HepG2 (cell line): ENCODE measurements around the gene TM2D3. TPM values are rescaled to one million over a fixed set of nuclear protein-coding genes. Genes with fewer than 3 reads are reported as not detected.

Source experiments
- BRCA1 ChIP-seq: sonication (generic); formaldehyde crosslinking; IDR thresholded peaks from 2 replicates; pipeline ENCODE4 v1.4.0; 2020; ENCODE audit warnings: missing genetic modification reagents
- KLF11 ChIP-seq: IDR thresholded peaks from 2 replicates; pipeline ENCODE4 v1.6.1; 2016; ENCODE audit warnings: missing compliant biosample characterization
- NBN ChIP-seq: fragments of 450-650 bp; conservative IDR thresholded peaks from 2 replicates; pipeline ENCODE4 v1.6.1; 2017
- POLR2G ChIP-seq: fragments of 200-400 bp; formaldehyde crosslinking; IDR thresholded peaks from 2 replicates; pipeline ENCODE4 v1.6.1; 2018; ENCODE audit warnings: mild to moderate bottlenecking, low read depth, low read length, moderate library complexity
- PTBP1 ChIP-seq: fragments of 200-400 bp; formaldehyde crosslinking; IDR thresholded peaks from 2 replicates; pipeline ENCODE4 v1.6.1; 2018; ENCODE audit warnings: low read length, low read depth; ENCODE audit not compliant: poor library complexity, severe bottlenecking
- ZEB1 ChIP-seq: IDR thresholded peaks from 2 replicates; pipeline ENCODE4 v1.6.1; 2012; ENCODE audit warnings: mild to moderate bottlenecking, low read depth, inconsistent platforms; ENCODE audit not compliant: insufficient replicate concordance
- ZNF383 ChIP-seq: sonication (generic); formaldehyde crosslinking; IDR thresholded peaks from 2 replicates; pipeline ENCODE4 v1.4.0; 2020; ENCODE audit warnings: missing genetic modification reagents, mild to moderate bottlenecking, borderline replicate concordance
- polyA plus RNA-seq, 8 experiments: library from polyadenylated mRNA; depleted of rRNA in 3 of 8; stranded (reverse) in 7 of 8; unstranded in 1 of 8; fragments of >200 nt; fragmentation: Illumina TruSeq in 4 of 8; extraction: Trizol in 4 of 8; gene quantifications; 2 replicates each; pipeline versions ENCODE4 v1.2.1 to v1.2.3, GENCODE V29; 2011 to 2016; ENCODE audit warnings: low read depth in 4 of 8, missing spikeins in 1 of 8, mixed read lengths in 1 of 8; ENCODE audit not compliant: insufficient read depth in 1 of 8
- total RNA-seq, 5 experiments: library from RNA; depleted of rRNA; stranded (reverse); fragments of >200 nt; fragmentation: Illumina TruSeq; extraction: Trizol; gene quantifications; 2 replicates each; pipeline ENCODE4 v1.2.3, GENCODE V29; 2016; ENCODE audit warnings: low read depth in 1 of 5
- TF ChIP-seq, protein P1 (sequence below): sonication (generic); formaldehyde crosslinking; IDR thresholded peaks from 2 replicates; pipeline ENCODE4 v1.9.0; 2022; ENCODE audit warnings: low read depth, missing genetic modification reagents
- TF ChIP-seq, protein P2 (sequence below): sonication (generic); formaldehyde crosslinking; IDR thresholded peaks from 2 replicates; pipeline ENCODE4 v1.9.0; 2022; ENCODE audit warnings: missing genetic modification reagents, mild to moderate bottlenecking, borderline replicate concordance
- TF ChIP-seq, protein P3 (sequence below): sonication (generic); formaldehyde crosslinking; IDR thresholded peaks from 2 replicates; pipeline ENCODE4 v1.8.0; 2022; ENCODE audit warnings: missing genetic modification reagents, mild to moderate bottlenecking, moderate library complexity, borderline replicate concordance
- TF ChIP-seq, protein P4 (sequence below): sonication (generic); formaldehyde crosslinking; IDR thresholded peaks from 2 replicates; pipeline ENCODE4 v1.4.0; 2020; ENCODE audit warnings: mild to moderate bottlenecking, missing genetic modification reagents
- TF ChIP-seq, protein P5 (sequence below): sonication (generic); formaldehyde crosslinking; IDR thresholded peaks from 2 replicates; pipeline ENCODE4 v1.4.0; 2020; ENCODE audit warnings: low read depth, mild to moderate bottlenecking, missing genetic modification reagents

TM2D3 gene
- total and polyA plus RNA-seq, 2 of the 13 experiments (the other 11 are each of a cell fraction or from before 2014, with no cell fraction given) = 31.1 to 72.7 TPM

DNA sequence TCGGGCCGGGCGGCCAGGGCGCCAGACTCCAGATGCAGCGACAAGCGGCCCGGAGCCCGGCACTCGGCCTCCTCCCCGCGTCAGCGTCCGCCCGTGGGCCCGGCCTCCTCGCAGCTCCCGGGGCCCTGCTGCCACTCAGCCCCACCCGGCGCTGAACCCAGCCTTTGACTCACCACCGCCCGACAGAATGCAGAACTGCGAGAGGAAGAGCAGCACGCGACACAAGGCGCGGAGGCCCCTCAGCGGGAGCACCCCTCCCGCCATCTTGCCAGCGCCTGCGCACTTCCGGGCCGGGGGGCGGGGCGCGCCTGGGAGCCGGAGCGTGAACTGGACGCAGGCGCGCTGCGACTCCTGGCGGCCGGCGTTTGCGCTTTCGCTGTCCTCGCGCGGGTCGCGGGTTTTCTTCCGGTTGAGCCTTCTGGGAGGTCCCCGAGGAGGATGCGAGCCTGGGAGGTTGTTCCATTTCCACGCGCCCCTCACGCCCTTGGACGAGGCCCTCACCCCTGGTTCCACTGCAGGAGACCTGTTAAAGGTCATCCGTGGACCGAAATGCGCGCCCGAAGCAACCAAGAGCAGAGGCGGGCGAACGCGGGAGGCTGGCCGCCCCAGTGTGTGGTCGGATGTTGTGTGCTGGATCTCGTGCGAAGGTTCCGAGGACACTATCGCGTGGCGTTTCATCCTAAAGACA lies at the start of gene TM2D3 (continued):
- TF ChIP-seq, protein P1, sequence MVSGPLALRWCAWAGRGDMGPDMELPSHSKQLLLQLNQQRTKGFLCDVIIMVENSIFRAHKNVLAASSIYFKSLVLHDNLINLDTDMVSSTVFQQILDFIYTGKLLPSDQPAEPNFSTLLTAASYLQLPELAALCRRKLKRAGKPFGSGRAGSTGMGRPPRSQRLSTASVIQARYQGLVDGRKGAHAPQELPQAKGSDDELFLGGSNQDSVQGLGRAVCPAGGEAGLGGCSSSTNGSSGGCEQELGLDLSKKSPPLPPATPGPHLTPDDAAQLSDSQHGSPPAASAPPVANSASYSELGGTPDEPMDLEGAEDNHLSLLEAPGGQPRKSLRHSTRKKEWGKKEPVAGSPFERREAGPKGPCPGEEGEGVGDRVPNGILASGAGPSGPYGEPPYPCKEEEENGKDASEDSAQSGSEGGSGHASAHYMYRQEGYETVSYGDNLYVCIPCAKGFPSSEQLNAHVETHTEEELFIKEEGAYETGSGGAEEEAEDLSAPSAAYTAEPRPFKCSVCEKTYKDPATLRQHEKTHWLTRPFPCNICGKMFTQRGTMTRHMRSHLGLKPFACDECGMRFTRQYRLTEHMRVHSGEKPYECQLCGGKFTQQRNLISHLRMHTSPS (CRISPR knock-in tag) = peak; percentile 45
- TF ChIP-seq, protein P2, sequence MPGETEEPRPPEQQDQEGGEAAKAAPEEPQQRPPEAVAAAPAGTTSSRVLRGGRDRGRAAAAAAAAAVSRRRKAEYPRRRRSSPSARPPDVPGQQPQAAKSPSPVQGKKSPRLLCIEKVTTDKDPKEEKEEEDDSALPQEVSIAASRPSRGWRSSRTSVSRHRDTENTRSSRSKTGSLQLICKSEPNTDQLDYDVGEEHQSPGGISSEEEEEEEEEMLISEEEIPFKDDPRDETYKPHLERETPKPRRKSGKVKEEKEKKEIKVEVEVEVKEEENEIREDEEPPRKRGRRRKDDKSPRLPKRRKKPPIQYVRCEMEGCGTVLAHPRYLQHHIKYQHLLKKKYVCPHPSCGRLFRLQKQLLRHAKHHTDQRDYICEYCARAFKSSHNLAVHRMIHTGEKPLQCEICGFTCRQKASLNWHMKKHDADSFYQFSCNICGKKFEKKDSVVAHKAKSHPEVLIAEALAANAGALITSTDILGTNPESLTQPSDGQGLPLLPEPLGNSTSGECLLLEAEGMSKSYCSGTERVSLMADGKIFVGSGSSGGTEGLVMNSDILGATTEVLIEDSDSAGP (CRISPR knock-in tag) = peak; percentile 84; the same call in 1 of the 2 replicates
- TF ChIP-seq KLF11 (CRISPR knock-in tag) (no peak), ZNF383 (CRISPR knock-in tag) (0 out of 2 replicates have a peak, but pooled peaks have one; percentile 52), BRCA1 (CRISPR knock-in tag) (0 out of 2 replicates have a peak, but pooled peaks have one; percentile 30), POLR2G (peak; percentile 91), ZEB1 (no peak), PTBP1 (no peak), NBN (no peak)
- TF ChIP-seq, protein P3, sequence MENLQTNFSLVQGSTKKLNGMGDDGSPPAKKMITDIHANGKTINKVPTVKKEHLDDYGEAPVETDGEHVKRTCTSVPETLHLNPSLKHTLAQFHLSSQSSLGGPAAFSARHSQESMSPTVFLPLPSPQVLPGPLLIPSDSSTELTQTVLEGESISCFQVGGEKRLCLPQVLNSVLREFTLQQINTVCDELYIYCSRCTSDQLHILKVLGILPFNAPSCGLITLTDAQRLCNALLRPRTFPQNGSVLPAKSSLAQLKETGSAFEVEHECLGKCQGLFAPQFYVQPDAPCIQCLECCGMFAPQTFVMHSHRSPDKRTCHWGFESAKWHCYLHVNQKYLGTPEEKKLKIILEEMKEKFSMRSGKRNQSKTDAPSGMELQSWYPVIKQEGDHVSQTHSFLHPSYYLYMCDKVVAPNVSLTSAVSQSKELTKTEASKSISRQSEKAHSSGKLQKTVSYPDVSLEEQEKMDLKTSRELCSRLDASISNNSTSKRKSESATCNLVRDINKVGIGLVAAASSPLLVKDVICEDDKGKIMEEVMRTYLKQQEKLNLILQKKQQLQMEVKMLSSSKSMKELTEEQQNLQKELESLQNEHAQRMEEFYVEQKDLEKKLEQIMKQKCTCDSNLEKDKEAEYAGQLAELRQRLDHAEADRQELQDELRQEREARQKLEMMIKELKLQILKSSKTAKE (CRISPR knock-in tag) = no peak
- TF ChIP-seq, protein P4, sequence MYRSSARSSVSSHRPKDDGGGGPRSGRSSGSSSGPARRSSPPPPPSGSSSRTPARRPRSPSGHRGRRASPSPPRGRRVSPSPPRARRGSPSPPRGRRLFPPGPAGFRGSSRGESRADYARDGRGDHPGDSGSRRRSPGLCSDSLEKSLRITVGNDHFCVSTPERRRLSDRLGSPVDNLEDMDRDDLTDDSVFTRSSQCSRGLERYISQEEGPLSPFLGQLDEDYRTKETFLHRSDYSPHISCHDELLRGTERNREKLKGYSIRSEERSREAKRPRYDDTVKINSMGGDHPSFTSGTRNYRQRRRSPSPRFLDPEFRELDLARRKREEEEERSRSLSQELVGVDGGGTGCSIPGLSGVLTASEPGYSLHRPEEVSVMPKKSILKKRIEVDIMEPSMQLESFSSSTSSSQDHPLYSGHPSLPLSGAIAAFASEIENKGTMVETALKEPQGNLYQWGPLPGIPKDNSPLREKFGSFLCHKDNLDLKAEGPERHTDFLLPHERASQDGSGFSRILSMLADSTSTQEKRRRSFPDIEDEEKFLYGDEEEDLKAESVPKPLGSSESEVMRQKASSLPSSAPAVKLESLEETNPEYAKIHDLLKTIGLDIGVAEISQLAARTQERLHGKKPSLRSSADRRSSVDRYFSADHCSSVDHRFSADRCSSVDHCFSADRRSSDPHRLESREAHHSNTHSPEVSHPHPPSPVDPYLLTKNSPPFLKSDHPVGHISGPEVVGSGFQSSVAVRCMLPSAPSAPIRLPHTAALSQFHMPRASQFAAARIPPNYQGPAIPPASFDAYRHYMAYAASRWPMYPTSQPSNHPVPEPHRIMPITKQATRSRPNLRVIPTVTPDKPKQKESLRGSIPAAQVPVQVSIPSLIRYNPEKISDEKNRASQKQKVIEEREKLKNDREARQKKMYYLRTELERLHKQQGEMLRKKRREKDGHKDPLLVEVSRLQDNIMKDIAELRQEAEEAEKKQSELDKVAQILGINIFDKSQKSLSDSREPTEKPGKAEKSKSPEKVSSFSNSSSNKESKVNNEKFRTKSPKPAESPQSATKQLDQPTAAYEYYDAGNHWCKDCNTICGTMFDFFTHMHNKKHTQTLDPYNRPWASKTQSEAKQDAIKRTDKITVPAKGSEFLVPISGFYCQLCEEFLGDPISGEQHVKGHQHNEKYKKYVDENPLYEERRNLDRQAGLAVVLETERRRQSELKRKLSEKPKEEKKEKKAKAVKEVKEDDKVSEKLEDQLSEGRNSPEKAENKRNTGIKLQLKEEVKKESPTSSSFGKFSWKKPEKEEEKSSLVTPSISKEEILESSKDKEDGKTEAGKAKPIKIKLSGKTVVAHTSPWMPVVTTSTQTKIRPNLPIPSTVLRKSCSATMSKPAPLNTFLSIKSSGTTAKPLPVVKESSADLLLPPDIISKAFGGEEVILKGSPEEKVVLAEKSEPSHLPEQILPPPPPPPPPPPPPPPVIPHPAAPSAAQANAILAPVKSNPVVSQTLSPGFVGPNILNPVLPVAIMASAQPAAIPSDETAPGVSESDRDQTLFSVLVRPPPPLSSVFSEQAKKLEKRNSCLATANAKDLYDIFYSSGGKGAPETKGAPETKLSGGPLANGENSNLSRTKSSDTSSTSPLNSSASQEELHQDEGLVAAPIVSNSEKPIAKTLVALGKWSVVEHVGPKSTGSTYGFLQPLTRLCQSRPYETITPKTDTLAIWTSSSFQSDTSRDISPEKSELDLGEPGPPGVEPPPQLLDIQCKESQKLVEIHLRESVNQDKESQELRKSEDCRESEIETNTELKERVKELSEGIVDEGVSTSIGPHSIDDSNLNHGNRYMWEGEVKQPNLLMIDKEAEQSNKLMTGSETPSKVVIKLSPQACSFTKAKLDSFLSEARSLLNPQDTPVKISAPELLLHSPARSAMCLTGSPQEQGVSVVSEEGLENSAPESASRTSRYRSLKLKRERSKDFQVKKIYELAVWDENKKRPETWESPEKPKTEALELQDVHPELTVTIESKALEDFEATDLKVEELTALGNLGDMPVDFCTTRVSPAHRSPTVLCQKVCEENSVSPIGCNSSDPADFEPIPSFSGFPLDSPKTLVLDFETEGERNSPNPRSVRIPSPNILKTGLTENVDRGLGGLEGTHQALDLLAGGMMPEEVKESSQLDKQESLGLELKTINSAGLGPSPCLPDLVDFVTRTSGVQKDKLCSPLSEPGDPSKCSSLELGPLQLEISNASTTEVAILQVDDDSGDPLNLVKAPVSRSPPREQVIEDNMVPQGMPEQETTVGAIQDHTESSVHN (CRISPR knock-in tag) = no peak
- TF ChIP-seq, protein P5, sequence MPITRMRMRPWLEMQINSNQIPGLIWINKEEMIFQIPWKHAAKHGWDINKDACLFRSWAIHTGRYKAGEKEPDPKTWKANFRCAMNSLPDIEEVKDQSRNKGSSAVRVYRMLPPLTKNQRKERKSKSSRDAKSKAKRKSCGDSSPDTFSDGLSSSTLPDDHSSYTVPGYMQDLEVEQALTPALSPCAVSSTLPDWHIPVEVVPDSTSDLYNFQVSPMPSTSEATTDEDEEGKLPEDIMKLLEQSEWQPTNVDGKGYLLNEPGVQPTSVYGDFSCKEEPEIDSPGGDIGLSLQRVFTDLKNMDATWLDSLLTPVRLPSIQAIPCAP (CRISPR knock-in tag) = no peak; the same call in 1 of the 2 replicates
